Ecto neural progenitor cell (in vitro differentiated cells): ENCODE measurements around the gene TTC21A.

Experiments
- DNase-seq: peaks from one replicate; pipeline ENCODE4 v3.0.0-alpha.2; 2018; ENCODE audit warnings: low spot score

Gene TTC21A

DNA sequence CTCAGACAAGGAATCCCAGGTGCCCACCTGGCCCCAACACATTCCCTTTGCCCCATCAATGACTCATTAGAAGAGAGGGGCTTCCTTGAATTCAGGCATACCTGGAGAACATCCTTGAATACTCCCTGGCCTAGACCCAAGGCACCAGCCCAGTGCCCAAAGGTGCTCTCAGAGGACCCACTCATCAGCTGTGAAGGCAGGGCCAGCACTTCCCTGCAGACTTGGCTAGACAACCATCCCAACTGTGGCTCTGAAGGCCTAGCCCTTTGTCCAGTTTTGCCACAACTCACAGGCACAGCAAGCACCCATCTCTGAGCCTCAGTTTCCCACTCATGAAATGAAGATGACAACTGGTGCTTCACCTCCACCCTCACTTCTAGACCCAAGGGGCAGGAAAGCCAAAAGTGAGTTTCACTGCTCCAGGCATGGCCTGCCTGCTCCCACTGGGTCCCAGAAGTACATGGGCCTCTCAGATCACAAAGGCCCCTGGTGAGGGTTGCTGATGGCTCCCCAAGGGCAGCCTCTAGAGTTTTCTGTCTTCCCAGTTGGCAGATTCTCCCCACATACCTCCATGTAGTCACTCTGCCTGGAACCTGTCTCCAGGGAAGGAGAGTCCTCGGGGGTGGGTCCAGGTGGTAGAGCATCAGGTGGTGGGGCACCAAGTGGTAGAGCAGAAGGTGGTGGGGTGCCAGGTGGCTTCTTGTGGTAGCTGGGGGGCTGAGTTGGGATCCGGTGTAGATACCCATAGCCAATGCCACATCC lies 7.6 kb upstream of the TTC21A start:
- DNase-seq: no peak

DNA sequence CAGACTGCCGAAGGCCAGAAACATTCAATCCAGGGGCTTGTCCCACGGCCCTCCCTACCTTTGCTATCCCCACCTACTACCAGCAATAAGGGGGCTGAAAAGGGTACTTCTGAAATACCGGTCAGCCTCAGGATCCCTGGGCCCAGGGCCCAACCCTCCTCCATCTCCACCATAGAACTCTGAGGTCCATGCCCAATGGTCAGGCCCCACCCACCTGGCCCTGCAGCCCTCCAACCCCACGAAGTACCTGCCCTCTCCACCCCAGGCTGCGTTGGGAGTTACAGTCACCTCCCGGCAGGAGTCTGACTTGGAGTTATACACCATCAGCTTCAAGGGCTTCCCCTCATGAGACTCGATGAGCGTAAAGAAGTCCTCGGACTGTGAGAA lies 7.0 kb upstream of the TTC21A start:
- no peak for DNase-seq

DNA sequence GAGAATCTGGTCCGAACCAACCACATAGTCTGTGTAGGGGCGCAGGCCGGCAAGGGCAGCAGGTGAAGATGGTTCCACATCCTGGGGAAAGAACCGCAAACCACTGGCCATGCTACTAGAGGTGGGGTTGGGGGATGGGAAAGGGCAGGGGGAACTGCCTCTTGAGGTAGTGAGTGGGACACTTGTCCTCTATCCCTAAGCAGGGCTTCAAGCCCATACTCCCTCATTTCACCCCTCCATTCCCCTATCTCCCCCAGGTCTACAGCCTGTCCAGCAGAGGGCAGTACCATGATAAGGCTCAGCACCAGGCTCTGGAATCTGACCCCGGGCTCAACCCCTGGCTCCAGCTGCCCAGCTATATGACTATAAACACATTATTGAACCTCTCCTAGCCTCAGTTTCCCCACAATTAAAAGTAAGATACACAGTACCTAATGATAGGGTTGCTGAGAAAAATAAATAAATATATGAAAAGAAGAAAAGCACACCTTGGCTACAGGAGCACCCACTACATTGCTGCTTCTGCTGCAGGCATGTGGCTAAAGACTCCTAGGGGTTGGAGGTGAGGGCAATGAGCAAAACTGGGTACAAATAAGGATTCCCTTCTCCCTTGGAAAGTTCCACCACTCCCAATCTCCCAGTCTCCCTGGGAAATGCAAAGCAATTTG lies 6.3 kb upstream of the TTC21A start:
- DNase-seq: no peak

DNA sequence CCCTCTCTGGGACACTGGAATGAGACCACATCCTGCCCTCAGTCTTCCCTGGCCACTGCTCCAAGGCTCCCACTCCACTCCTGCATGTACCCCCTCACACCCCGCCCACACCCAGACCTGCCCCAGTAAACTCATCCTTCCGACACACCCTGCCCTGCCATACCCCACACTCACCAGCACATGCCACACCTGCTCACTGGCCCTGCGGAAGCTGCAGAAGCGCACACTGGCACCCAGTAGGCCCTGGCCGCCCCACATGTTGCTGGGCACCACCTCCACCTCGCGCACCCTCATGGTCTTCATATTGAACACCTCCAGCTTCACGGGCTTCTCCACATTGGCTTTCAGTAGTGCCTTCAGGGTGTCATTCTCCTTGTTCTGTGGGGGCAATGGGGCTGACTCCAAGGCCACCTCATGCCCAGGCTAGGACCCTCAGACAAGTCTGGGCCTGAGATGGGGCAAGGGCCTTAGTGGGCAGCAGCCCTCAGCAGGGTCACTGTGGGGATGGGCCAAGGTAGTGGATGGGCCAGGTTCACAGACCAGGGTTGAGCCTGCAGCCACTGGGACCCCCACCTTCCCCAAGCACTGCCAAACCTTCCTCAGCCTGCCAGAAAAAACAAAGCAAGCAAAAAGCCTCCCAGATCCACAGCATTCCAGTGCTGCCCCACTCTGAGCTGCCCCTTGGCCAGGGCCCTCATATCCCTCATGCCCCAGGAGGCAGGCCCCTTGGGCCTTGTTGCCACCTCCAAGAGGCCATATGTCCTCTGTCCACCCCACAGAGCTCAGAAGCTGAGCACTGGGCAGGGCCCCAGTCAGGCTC lies 4.8 kb upstream of the TTC21A start:
- DNase-seq: no peak

DNA sequence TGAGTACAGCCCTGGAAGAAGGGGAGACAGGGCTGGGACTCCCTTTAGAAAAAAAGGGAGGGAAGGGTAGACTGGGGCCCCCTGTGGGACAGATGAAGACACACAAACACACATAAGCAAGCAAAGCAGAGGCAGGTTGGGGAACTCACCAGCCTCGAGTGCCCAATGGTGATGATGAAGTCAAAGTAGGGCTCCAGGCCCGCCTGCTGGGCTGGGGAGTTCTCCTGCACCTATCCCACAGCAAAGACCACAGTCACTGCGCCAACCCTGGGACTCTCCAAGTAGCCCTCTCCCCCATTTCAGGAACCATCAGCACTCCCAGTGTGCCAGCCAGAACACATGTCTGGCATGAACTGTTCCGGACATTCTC lies 4.2 kb upstream of the TTC21A start:
- DNase-seq: no peak

DNA sequence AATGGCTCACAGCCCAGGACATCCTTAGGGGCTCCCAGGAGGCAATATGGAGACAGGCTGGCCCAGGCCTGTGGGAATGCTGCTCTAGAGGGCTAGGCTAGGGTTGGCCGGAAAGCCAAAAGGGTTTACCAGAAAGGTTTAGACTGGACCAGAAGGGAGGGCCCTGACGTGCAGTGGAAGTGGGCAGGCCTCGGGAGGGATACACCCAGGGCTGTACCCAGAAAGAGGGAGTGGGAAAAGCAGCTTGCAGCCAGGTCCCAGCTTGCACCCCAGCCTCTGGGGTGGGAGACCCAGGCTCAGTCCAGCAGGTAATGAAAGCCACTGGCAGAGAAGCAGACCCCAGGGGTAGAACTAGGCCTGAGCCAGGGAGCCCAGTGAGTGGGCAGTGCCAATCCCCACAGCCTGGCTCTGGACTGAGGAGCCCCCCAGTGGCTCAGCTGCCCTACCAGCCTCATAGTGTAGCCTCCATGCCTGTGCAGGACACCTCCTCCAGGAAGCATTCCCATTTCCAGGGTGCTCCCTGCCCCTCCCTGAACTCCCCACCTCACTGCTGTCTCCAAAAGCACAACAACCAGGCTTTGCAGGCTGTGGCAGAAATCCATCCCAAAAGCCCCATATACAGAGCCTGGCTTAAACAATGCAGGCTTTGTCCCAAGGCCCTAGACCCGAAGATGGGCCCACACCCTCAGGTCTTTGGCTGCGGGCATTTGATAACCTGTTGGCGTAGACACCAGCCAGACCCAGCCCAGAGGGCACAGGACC lies 3.5 kb upstream of the TTC21A start:
- no peak for DNase-seq

DNA sequence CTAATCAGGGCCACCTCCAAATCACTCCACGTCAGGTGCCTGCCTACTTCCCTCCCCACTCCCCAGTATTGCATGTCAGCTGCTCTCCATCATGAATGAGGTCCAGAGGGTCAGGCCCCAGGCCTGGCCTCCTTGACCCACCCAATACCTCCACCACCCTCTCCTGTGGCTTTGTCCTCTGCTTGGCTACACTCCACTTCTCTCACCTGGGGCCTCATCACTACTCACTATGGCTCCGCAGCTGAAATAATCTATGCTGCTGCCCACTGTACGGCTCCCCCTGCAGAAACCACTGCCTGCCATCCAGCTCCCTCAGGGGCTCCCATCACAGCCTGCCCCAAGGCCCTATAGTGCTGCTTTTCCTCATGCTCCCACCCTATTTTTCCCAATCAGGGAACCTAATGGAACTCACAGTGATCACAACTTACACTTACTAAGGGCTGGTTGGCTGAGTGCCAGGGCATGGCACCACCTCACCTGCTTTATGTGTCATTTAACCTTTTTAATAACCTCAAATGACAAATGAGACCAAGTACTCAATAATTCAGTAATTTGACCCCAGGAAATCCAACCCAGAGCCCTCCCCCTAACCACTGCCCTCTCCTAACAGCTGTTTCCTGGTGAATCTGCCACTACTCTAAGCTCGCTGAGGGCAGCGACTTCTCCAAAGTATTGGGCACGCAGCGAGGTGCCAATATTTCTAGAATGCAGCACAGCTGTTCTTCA lies 2.4 kb upstream of the TTC21A start:
- no peak for DNase-seq

DNA sequence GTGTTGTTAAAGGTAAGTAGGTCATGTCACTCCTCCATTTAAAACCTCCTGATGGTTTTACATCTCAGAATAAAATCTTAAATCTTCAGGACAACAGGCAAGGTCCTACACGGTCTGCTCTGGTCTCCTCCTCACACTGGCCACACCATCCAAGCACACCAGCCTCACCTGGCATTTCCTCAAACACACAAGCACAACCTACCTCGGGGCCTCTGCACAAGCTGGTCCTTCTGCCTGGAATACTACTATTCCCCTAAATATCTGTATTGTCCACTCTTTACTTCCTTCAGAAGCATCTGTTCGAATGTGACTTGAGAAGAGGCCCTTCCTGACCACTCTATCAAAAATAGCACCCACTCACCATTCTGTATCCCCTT lies 1.8 kb upstream of the TTC21A start:
- DNase-seq: peak; percentile 1

DNA sequence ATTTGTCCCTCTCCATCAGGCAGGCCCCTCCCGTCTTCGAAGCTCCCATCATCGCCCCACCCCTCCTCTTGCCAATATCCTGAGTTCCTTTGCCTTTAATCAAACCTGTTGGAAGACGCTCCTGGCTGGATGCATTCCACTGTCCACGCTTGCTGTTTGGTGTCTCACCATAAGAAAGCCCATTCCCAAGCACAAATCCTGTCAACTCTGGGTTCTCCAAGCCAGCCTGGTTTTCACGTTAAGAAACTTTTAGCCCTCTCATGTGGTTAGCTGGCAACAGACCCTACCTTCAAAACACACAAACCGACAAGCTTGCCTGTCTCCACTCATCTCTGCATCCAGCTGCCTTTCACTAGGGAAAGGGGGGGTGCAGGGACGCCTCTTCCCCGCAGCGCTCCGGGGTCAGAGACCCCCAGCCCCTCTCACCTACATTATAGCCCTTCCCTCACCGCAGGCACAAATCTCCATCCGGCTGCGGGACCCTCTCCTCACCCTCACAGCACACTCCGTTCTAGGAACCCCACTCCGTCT lies 1.1 kb upstream of the TTC21A start:
- DNase-seq: peak; percentile 41

DNA sequence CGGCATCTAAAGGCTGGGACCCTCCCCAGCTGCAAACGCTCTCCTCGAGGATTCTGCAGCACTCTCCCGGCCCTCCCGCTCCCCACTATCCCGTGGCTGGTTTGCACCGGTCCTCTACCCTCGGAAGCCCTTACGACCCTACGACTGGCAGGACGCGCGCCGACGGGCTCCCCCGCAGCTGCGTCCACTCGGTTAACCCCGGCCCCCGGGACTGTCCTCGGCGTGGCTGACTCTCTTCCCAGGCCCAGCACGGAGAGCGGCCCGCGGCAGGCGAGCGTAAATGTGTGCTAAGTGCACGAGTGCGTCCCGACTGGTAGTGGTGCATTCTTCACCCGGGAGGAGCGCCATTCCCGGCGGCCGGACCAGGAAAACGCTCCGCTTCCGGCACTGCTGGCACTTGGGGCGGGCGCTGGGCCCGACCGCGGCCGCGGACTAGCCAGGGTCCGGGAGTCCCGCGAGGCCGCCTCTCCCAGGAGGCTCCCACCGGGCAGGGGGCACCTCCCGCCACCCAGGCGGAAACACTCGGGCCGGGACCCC lies 561 bp upstream of the TTC21A start:
- peak; percentile 73 for DNase-seq

DNA sequence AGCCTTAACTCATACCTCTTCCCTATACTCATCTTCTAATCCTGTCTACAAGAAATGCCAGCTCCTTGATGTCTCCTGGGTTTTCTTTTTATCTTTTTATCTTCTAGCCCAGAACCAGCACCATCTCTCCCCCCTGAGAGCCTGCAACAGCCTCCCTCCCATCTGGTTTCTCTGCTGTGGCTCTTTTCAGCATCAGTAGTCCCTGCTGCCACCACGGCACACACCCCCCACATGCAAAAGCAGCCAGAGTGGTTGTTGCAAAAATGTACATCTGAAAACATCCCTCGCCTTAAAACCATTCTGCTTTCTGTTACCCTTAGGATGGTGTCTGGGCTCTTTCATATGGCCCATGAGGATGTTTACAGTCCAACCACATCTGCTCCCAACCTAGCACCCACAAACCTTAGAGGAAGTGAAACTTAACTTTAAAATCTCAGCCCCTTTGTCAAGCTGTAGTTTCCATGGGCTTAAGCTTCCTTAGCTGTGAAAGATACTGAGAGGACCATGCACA lies 775 bp downstream of the TTC21A start:
- peak; percentile 37 for DNase-seq

DNA sequence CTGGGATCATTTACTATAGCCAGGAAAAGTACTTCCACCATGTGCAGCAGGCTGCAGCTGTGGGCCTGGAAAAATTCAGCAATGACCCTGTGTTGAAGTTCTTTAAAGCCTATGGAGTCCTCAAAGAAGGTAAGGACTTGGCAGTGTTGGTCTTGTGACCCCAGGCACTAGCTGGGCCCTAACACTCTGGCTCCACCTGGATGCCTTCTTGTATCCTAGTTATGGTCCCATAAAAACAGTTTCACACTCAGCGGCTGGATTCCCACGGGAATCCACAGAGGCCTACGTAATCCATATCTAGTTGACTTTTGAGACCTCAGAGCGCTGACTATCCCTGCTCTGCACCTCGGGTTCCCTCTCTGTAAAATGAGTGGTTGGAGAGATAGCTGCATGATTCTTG lies 1.6 kb downstream of the TTC21A start:
- peak; percentile 17 for DNase-seq

DNA sequence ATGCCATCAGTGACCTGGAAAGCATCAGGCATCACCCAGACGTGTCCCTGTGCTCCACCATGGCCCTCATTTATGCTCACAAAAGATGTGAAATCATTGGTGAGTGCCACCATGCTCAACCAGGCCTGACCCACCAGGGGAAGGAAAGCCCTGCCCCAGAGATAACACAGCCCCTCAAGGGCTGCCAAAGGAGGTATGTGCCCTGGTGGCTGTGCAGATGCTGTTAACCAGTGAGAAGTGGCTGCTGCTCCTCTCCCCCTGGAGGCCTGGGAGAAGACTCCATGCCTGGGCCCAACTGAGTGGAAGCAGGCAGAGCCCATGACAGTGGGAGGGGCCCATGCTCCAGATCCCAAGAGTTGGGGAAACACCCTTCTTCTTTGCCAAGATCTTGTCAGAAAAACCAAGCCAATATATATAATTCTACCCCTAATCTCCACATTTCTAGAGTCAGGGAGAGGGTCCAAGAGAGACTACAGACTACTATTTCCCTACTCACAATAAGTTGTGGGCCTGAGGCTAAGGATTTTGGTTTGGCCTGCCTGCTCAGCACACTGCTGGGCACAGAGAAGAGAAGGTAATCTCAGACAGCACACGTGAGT lies 2.7 kb downstream of the TTC21A start:
- DNase-seq: no peak

DNA sequence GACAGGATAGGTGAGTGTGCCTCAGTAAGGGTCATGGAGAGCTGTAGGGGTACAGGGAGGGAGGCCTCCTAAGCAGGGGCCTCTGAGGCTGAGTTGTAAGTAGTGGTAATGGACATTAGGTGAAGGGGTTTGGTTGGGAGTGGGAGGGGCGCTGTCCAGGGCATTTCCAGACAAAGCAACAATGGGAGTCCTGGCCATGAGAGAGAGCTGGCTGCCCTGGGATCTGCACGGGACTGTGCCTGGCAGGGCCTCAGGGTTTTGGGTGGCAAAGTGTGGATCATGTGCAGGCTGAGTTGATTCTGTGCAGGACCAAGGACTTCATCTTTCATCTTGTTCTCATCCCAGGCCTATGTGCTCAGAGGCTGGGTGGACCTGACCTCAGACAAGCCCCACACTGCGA lies 4.6 kb downstream of the TTC21A start:
- DNase-seq: no peak

DNA sequence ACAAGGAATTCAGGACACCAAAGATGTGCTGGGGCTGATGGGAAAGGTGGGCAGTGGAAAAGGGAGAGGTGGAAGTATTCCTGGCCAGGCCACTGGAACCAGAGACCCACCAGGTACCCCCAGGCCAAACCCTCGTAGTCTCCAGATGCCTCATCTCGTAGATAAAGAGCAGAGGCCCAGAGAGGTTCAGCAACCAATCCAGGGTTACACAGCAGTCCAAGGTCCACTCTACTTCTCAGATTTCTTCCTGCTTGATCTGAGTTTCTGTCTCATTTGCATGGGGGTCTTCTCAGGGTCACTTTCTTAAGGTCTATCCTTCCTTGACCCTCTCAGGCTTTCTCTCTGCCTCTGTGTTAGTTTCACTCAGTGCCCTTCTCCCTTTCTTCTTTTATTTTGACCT lies 5.1 kb downstream of the TTC21A start:
- DNase-seq: no peak

DNA sequence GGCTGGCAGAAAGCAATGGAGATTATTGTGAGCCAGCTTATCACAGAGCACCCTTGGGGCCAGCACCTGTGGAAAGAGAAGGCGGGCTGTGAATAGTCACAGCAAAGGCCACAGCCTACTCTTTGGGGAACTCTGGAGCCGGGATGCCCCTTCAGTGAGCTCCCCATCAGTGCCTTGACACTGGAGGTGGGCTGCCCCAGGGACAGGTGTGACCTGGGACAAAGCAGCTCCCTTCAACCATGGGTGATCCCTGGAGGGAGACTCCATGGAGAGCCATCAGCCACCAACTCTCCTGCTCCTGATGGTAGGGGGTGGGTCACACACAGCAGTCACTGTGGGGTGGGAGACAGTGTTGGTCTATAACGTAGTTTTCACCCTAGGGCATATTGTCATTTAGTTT lies 5.8 kb downstream of the TTC21A start:
- no peak for DNase-seq

DNA sequence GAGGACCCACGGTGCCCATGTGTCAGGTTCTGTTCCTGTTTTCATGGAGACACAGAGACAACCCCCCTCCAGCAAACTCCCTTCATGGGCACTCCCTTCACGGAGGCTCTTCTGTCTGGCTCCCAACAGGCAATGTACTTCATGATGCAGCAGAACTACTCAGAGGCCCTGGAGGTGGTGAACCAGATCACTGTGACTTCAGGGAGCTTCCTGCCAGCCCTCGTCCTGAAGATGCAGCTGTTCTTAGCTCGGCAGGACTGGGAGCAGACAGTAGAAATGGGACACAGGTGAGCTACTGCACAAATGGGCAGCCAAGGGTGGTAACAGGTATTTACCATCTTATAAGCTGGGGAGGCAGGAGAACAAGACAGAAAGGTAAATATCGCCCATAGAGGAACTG lies 7.0 kb downstream of the TTC21A start:
- DNase-seq: no peak

DNA sequence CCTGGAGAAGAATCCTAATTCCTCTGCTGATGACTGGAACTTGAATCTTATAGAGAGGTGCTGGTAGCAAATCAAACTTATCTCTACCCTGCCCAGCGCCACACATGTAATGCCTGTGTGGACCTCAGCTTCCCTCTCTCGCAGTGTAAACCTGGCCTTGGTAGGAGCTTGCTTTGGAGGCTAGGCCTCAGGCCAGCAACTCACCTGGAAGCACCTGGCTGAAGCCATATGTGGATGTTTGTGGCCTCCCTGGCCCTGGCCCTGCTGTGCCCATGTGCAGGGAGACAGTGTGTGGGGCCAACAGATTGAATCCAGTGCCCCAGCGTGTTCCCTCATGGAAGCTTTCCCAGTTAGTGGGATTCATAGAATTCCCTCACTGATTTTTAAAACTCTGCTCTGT lies 8.4 kb downstream of the TTC21A start:
- no peak for DNase-seq

DNA sequence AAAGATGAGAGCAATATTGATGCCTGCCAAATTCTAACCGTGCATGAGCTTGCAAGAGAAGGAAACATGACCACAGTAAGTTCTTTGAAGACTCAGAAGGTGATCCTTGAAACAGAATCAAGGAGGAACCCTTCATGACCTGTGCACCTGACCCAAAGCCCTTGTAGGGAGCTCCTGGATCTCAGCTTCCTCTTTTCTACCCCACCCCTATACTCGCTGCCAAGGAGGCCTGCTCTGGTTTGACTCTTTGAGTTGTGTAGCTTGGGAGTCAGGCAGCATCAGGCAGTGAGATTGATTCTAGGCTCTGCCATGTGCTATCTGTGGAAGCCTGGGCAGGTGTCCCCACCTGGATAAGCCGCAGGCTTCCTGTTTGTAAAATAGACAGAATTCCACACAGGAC lies 10.6 kb downstream of the TTC21A start:
- no peak for DNase-seq

DNA sequence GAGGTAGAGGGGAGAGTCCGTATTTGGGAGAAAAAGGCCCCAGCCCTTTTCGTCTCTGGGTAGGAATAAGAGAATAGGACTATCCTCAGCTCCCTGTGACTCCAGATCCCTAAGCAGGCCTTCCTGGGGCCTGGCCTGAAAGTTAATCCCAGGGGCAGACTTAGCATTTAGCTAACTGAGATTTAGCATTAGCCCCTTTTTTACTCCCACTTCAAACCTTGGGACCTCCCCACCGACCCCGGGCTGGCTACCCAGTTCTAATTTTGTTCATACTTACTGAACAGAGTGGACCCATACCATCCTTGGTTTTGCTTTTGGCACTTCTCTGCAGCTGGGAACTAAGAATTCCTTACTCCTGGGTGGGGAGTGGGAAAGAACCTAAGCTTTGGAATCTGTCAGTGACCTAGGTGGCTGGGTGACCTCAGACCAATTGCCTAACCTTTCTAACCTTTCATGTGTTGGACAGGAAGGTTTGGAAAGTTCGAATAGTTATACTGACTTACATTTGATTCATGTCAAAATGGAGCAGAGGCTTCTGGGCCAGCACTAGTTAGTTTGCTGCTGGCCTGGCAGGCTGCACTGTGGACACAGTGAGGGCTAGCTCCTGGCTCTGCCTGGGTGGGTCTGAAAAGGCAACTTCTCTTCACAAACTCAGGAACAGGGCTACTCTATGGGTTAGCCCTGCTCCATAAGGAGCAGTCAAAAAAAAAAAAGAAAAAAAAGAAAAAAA lies 11.6 kb downstream of the TTC21A start:
- no peak for DNase-seq
